Stomach (tissue), 4 donors: ENCODE data around the gene NPAS1.

ENCODE experiments used
- CTCF ChIP-seq, 7 experiments: fragments of 450-650 bp in 4 of 7; fragments of 200-600 bp in 3 of 7; sonication (generic) in 3 of 7; IDR thresholded peaks; one replicate each; pipeline ENCODE4 v1.5.1; 2016 to 2019; ENCODE audit warnings: antibody characterized with exemption in 7 of 7, control low read depth in 2 of 7, mild to moderate bottlenecking in 1 of 7
- POLR2A ChIP-seq, 4 donors: fragments of 450-650 bp; IDR thresholded peaks; one replicate each; pipeline ENCODE4 v1.6.1; 2016; ENCODE audit warnings: antibody characterized with exemption in 4 of 4, control low read depth in 2 of 4, mild to moderate bottlenecking in 1 of 4, moderate library complexity in 1 of 4

GRCh38 chr19:46994141-46994686 is 25.4 kb upstream of the NPAS1 start:
- TF ChIP-seq CTCF (IDR thresholded peaks at IDR 0.05) (no peak), POLR2A (IDR thresholded peaks at IDR 0.05) (no peak)
